ENCODE measurements around the gene CNTNAP1.

CNTNAP1 gene

GRCh38 chr17:42682722-42683403 lies 532 bp downstream of the CNTNAP1 start:
- no peak for DNase-seq (ENCODE audit: low read depth, low spot score)
- peak overlapping the region; percentile 25 for H3K4me3 ChIP-seq (ENCODE audit: low read length)

- no peak overlapping the region for H3K4me3 ChIP-seq (ENCODE audit: low read length)
- DNase-seq (ENCODE audit: low read depth, low spot score) = no peak
These were observed 1.2 kb downstream of the CNTNAP1 start for GRCh38 chr17:42683407-42684034.

GRCh38 chr17:42684929-42685556 lies 2.7 kb downstream of the CNTNAP1 start:
- no peak overlapping the region for H3K4me3 ChIP-seq (ENCODE audit: low read length)
- DNase-seq (ENCODE audit: low read depth, low spot score) = no peak

- no peak overlapping the region for H3K4me3 ChIP-seq (ENCODE audit: low read length)
- DNase-seq (ENCODE audit: low read depth, low spot score) = no peak
These were observed 3.5 kb downstream of the CNTNAP1 start for GRCh38 chr17:42685831-42686230.

- DNase-seq (ENCODE audit: low read depth, low spot score) = no peak
- H3K4me3 ChIP-seq (ENCODE audit: low read length) = no peak overlapping the region
These were observed 4.3 kb downstream of the CNTNAP1 start for GRCh38 chr17:42686520-42687128.

- no peak for DNase-seq (ENCODE audit: low read depth, low spot score)
- H3K4me3 ChIP-seq (ENCODE audit: low read length) = no peak overlapping the region
These were observed 5.5 kb downstream of the CNTNAP1 start for GRCh38 chr17:42687707-42688320.

- DNase-seq (ENCODE audit: low read depth, low spot score) = no peak
- H3K4me3 ChIP-seq (ENCODE audit: low read length) = no peak overlapping the region
These were observed 8.3 kb downstream of the CNTNAP1 start for GRCh38 chr17:42690596-42690995.

- no peak overlapping the region for H3K4me3 ChIP-seq (ENCODE audit: low read length)
These were observed 8.8 kb downstream of the CNTNAP1 start for GRCh38 chr17:42691021-42691545.

GRCh38 chr17:42692489-42692888 lies 10.2 kb downstream of the CNTNAP1 start:
- no peak for DNase-seq (ENCODE audit: low read depth, low spot score)
- no peak overlapping the region for H3K4me3 ChIP-seq (ENCODE audit: low read length)

More at GRCh38 chr17:42691021-42691545, 8.8 kb downstream of the CNTNAP1 start:
- DNase-seq (ENCODE audit: low read depth, low spot score) = no peak

GRCh38 chr17:42694524-42694923 lies 12.2 kb downstream of the CNTNAP1 start:
- no peak for DNase-seq (ENCODE audit: low read depth, low spot score)
- no peak overlapping the region for H3K4me3 ChIP-seq (ENCODE audit: low read length)

GRCh38 chr17:42695500-42695899 lies 13.2 kb downstream of the CNTNAP1 start:
- H3K4me3 ChIP-seq (ENCODE audit: low read length) = no peak overlapping the region
- DNase-seq (ENCODE audit: low read depth, low spot score) = no peak

GRCh38 chr17:42697108-42697811 lies 14.9 kb downstream of the CNTNAP1 start:
- no peak overlapping the region for H3K4me3 ChIP-seq (ENCODE audit: low read length)
- DNase-seq (ENCODE audit: low read depth, low spot score) = no peak

- DNase-seq (ENCODE audit: low read depth, low spot score) = no peak
- no peak overlapping the region for H3K4me3 ChIP-seq (ENCODE audit: low read length)
These were observed 16.5 kb downstream of the CNTNAP1 start for GRCh38 chr17:42698736-42699414.

GRCh38 chr17:42699415-42699740 lies 17.0 kb downstream of the CNTNAP1 start:
- DNase-seq (ENCODE audit: low read depth, low spot score) = no peak
- no peak overlapping the region for H3K4me3 ChIP-seq (ENCODE audit: low read length)

GRCh38 chr17:42700586-42701289 lies 18.4 kb downstream of the CNTNAP1 start:
- H3K4me3 ChIP-seq (ENCODE audit: low read length) = no peak overlapping the region
- DNase-seq (ENCODE audit: low read depth, low spot score) = no peak

GRCh38 chr17:42702446-42702845 lies 20.1 kb downstream of the CNTNAP1 start:
- no peak overlapping the region for H3K4me3 ChIP-seq (ENCODE audit: low read length)
- DNase-seq (ENCODE audit: low read depth, low spot score) = no peak

GRCh38 chr17:42704490-42704836 lies 22.1 kb downstream of the CNTNAP1 start:
- no peak for DNase-seq (ENCODE audit: low read depth, low spot score)
- no peak overlapping the region for H3K4me3 ChIP-seq (ENCODE audit: low read length)

All from Jurkat, Clone E6-1 (cell line).